Neutrophil (primary cell): ENCODE data around the gene ODF2L.
A peak's percentile ranks its signal among the peaks of the same experiment; 100 is the strongest.

Experiments used
- H3K27ac ChIP-seq: fragments of 200-600 bp; sonication (generic); 2 replicates; pipeline ENCODE4 v1.5.1; 2016; ENCODE audit warnings: mild to moderate bottlenecking, moderate library complexity
- H3K27me3 ChIP-seq: fragments of 200-600 bp; sonication (generic); 2 replicates; pipeline ENCODE4 v1.6.0; 2016; ENCODE audit warnings: mild to moderate bottlenecking
- H3K36me3 ChIP-seq: fragments of 200-600 bp; sonication (generic); 2 replicates; pipeline ENCODE4 v1.5.1; 2017
- H3K4me1 ChIP-seq, 2 experiments: fragments of 200-600 bp in 1 of 2; sonication (generic) in 1 of 2; 1 replicate in 1 of 2; 2 replicates in 1 of 2; pipeline versions ENCODE4 v1.5.1 to v1.6.1; 2013 to 2016; ENCODE audit warnings: low read depth in 1 of 2, low read length in 1 of 2, mild to moderate bottlenecking in 1 of 2, moderate library complexity in 1 of 2; ENCODE audit not compliant: control insufficient read depth in 1 of 2, insufficient read depth in 1 of 2
- H3K4me3 ChIP-seq, 2 experiments: fragments of 200-600 bp in 1 of 2; sonication (generic) in 1 of 2; 1 replicate in 1 of 2; 2 replicates in 1 of 2; pipeline ENCODE4 v1.5.1; 2013 to 2016; ENCODE audit warnings: low read depth in 1 of 2, low read length in 1 of 2, mild to moderate bottlenecking in 1 of 2, moderate library complexity in 1 of 2
- H3K9me3 ChIP-seq: fragments of 200-600 bp; sonication (generic); 2 replicates; pipeline ENCODE4 v1.5.1; 2016
- CTCF ChIP-seq: fragments of 200-600 bp; sonication (generic); IDR thresholded peaks from 2 replicates; pipeline ENCODE4 v1.5.1; 2016; ENCODE audit warnings: antibody characterized with exemption

ODF2L gene

GRCh38 chr1:86339906-86340305, 56.2 kb downstream of the ODF2L start:
- TF ChIP-seq CTCF, result no peak
- peak overlapping the region in 1 of 2 experiments; percentile 30 for H3K4me3 ChIP-seq
- peaks cover 29 to 44% of the 10 kb centered on the region in 2 experiments for H3K4me1 ChIP-seq
- no peaks in the 10 kb centered on the region for H3K9me3 ChIP-seq
- peak overlapping the region; percentile 84 for H3K27ac ChIP-seq
- H3K27me3 ChIP-seq, result no peaks in the 10 kb centered on the region
- no peaks in the 10 kb centered on the region for H3K36me3 ChIP-seq

- H3K36me3 ChIP-seq, result no peaks in the 10 kb centered on the region
- no peaks in the 10 kb centered on the region for H3K27me3 ChIP-seq
- peak overlapping the region in 1 of 2 experiments; percentile 30 for H3K4me3 ChIP-seq
- H3K9me3 ChIP-seq, result no peaks in the 10 kb centered on the region
- peak overlapping the region; percentile 84 for H3K27ac ChIP-seq
- no peak for TF ChIP-seq CTCF
- H3K4me1 ChIP-seq, result peaks cover 29 to 44% of the 10 kb centered on the region in 2 experiments
Observed at GRCh38 chr1:86339014-86339812, 56.9 kb downstream of the ODF2L start.

GRCh38 chr1:86335916-86336315, 60.2 kb downstream of the ODF2L start:
- Histone ChIP-seq H3K9me3 (no peaks in the 10 kb centered on the region), H3K27me3 (no peaks in the 10 kb centered on the region), H3K36me3 (no peaks in the 10 kb centered on the region), H3K4me1 (peaks cover 29 to 44% of the 10 kb centered on the region in 2 experiments), H3K4me3 (no peak overlapping the region), H3K27ac (no peak overlapping the region)
- TF ChIP-seq CTCF, result no peak

GRCh38 chr1:86325264-86325663, 70.9 kb downstream of the ODF2L start:
- no peaks in the 10 kb centered on the region for H3K9me3 ChIP-seq
- no peaks in the 10 kb centered on the region for H3K36me3 ChIP-seq
- no peak overlapping the region for H3K4me3 ChIP-seq
- no peak overlapping the region for H3K27ac ChIP-seq
- no peaks in the 10 kb centered on the region for H3K27me3 ChIP-seq
- H3K4me1 ChIP-seq, result peaks cover 0 to 3% of the 10 kb centered on the region in 2 experiments
- TF ChIP-seq CTCF, result no peak

GRCh38 chr1:86324130-86324822, 71.8 kb downstream of the ODF2L start:
- Histone ChIP-seq H3K36me3 (no peaks in the 10 kb centered on the region), H3K27me3 (no peaks in the 10 kb centered on the region), H3K9me3 (no peaks in the 10 kb centered on the region), H3K27ac (no peak overlapping the region), H3K4me3 (no peak overlapping the region), H3K4me1 (peaks cover 0 to 3% of the 10 kb centered on the region in 2 experiments)
- TF ChIP-seq CTCF, result no peak
